Neural progenitor cell (in vitro differentiated cells): ENCODE data around the gene KHDRBS1. TPM values are rescaled to one million over a fixed set of nuclear protein-coding genes. Genes with fewer than 3 reads are reported as not detected.
"Not testable (repeated sequence)": the region's sequence is repeated elsewhere in the genome, so short reads cannot be mapped to it uniquely, and the experiment has no call there.

Experiments used
- DNase-seq: peaks from one replicate; pipeline ENCODE4 v3.0.0-alpha.2; 2016; ENCODE audit warnings: low spot score
- H2AFZ ChIP-seq: fragments of 200-600 bp; sonication (generic); replicated peaks from 2 replicates; pipeline ENCODE4 v1.6.1; 2016; ENCODE audit warnings: antibody characterized with exemption
- H3F3A ChIP-seq: fragments of 200-600 bp; sonication (generic); 2 replicates; pipeline ENCODE4 v1.6.1; 2016; ENCODE audit warnings: antibody characterized with exemption, low read depth
- H3K27ac ChIP-seq: fragments of 200-600 bp; sonication (generic); 2 replicates; pipeline ENCODE4 v1.5.1; 2016; ENCODE audit warnings: mild to moderate bottlenecking
- H3K27me3 ChIP-seq: fragments of 200-600 bp; sonication (generic); 2 replicates; pipeline ENCODE4 v1.6.1; 2016; ENCODE audit warnings: mild to moderate bottlenecking, moderate library complexity
- H3K36me3 ChIP-seq: fragments of 200-600 bp; sonication (generic); 2 replicates; pipeline ENCODE4 v1.5.1; 2016
- H3K4me1 ChIP-seq: fragments of 200-600 bp; sonication (generic); 2 replicates; pipeline ENCODE4 v1.6.1; 2016; ENCODE audit warnings: mixed run types
- H3K4me2 ChIP-seq: fragments of 200-600 bp; sonication (generic); 2 replicates; pipeline ENCODE4 v1.6.1; 2016
- H3K4me3 ChIP-seq: fragments of 200-600 bp; sonication (generic); 2 replicates; pipeline ENCODE4 v1.5.1; 2016
- H3K79me2 ChIP-seq: fragments of 200-600 bp; sonication (generic); 2 replicates; pipeline ENCODE4 v1.6.1; 2016; ENCODE audit warnings: low read depth
- H3K9ac ChIP-seq: fragments of 200-600 bp; sonication (generic); 2 replicates; pipeline ENCODE4 v1.6.1; 2016
- H3K9me3 ChIP-seq: fragments of 200-600 bp; sonication (generic); 2 replicates; pipeline ENCODE4 v1.5.1; 2016; ENCODE audit warnings: low read depth
- H4K20me1 ChIP-seq: fragments of 200-600 bp; sonication (generic); 2 replicates; pipeline ENCODE4 v1.6.1; 2016; ENCODE audit warnings: low read depth
- H3K27ac Mint-ChIP-seq: 3 replicates; pipeline ENCODE4 v1.8.0; 2021; ENCODE audit warnings: mixed read lengths
- H3K27me3 Mint-ChIP-seq: 2 replicates; pipeline ENCODE4 v1.8.0; 2022; ENCODE audit warnings: low read depth, mild to moderate bottlenecking, inconsistent platforms, moderate library complexity, mixed read lengths; ENCODE audit not compliant: insufficient read depth
- H3K36me3 Mint-ChIP-seq: 3 replicates; pipeline ENCODE4 v1.8.0; 2021; ENCODE audit warnings: mixed read lengths
- H3K4me1 Mint-ChIP-seq: 3 replicates; pipeline ENCODE4 v1.8.0; 2021; ENCODE audit warnings: mixed read lengths
- H3K4me3 Mint-ChIP-seq: 3 replicates; pipeline ENCODE4 v1.8.0; 2021; ENCODE audit warnings: mild to moderate bottlenecking, moderate library complexity, mixed read lengths
- H3K9me3 Mint-ChIP-seq: 3 replicates; pipeline ENCODE4 v1.8.0; 2020; ENCODE audit warnings: mixed read lengths
- CTCF ChIP-seq: fragments of 200-600 bp; sonication (generic); IDR thresholded peaks from 2 replicates; pipeline ENCODE4 v1.5.1; 2017; ENCODE audit warnings: antibody characterized with exemption, mild to moderate bottlenecking
- EZH2 ChIP-seq: fragments of 200-600 bp; sonication (generic); IDR thresholded peaks from 2 replicates; pipeline ENCODE4 v1.6.1; 2017; ENCODE audit warnings: antibody characterized with exemption, mild to moderate bottlenecking, moderate library complexity
- EZH2phosphoT487 ChIP-seq: fragments of 200-600 bp; sonication (generic); IDR thresholded peaks from 2 replicates; pipeline ENCODE4 v1.6.1; 2017; ENCODE audit warnings: antibody characterized with exemption
- total RNA-seq: library from RNA; depleted of rRNA; stranded (reverse); fragments of >200 nt; gene quantifications from 2 replicates; pipeline ENCODE4 v1.2.3, GENCODE V29; 2015; ENCODE audit warnings: low replicate concordance

KHDRBS1 gene
- total RNA-seq, 1 donor from 2014 or later, result 201 TPM

GRCh38 chr1:32020339-32020738 lies 6.7 kb downstream of the KHDRBS1 start:
- H3K27ac Mint-ChIP-seq, result no peak overlapping the region
- Histone ChIP-seq H3K27ac (no peak overlapping the region), H2AFZ (no peak overlapping the region), H3F3A (peaks cover 3% of the 10 kb centered on the region), H3K9me3 (no peaks in the 10 kb centered on the region), H3K4me2 (no peak overlapping the region), H3K4me1 (peaks cover 15% of the 10 kb centered on the region), H3K27me3 (no peaks in the 10 kb centered on the region), H3K36me3 (no peaks in the 10 kb centered on the region), H3K9ac (no peak overlapping the region), H3K4me3 (no peak overlapping the region), H3K79me2 (peaks cover 100% of the 10 kb centered on the region), H4K20me1 (peaks cover 100% of the 10 kb centered on the region)
- H3K36me3 Mint-ChIP-seq, result peaks cover 22% of the 10 kb centered on the region
- DNase-seq, result no peak
- TF ChIP-seq EZH2phosphoT487 (no peak), EZH2 (no peak), CTCF (no peak)
- H3K9me3 Mint-ChIP-seq, result no peaks in the 10 kb centered on the region
- H3K4me3 Mint-ChIP-seq, result no peak overlapping the region
- no peaks in the 10 kb centered on the region for H3K27me3 Mint-ChIP-seq
- peaks cover 11% of the 10 kb centered on the region for H3K4me1 Mint-ChIP-seq

- not testable (repeated sequence) for H3K27ac Mint-ChIP-seq, H3K9me3 Mint-ChIP-seq, H3K9me3 ChIP-seq, H3K4me1 Mint-ChIP-seq, H2AFZ ChIP-seq, H3K27ac ChIP-seq, H3K4me1 ChIP-seq, DNase-seq, H3K4me3 ChIP-seq, H3K4me3 Mint-ChIP-seq, H3K9ac ChIP-seq, H3K27me3 ChIP-seq, H3K36me3 ChIP-seq, H3K27me3 Mint-ChIP-seq, H3F3A ChIP-seq, H3K4me2 ChIP-seq
- peaks cover 20% of the 10 kb centered on the region for H3K36me3 Mint-ChIP-seq
- Histone ChIP-seq H4K20me1 (peaks cover 100% of the 10 kb centered on the region), H3K79me2 (peaks cover 100% of the 10 kb centered on the region)
Measured at GRCh38 chr1:32021574-32022018, 7.9 kb downstream of the KHDRBS1 start.

- H3F3A ChIP-seq, result no peaks in the 10 kb centered on the region
- no peak overlapping the region for H3K4me2 ChIP-seq
- H3K9me3 ChIP-seq, result no peaks in the 10 kb centered on the region
- Mint-ChIP-seq H3K4me3 (no peak overlapping the region), H3K9me3 (no peaks in the 10 kb centered on the region), H3K4me1 (no peaks in the 10 kb centered on the region), H3K36me3 (peaks cover 15% of the 10 kb centered on the region), H3K27ac (no peak overlapping the region), H3K27me3 (no peaks in the 10 kb centered on the region)
- H4K20me1 ChIP-seq, result peaks cover 100% of the 10 kb centered on the region
- DNase-seq, result no peak
- H3K79me2 ChIP-seq, result peaks cover 100% of the 10 kb centered on the region
- no peak overlapping the region for H2AFZ ChIP-seq
- peak overlapping the region; percentile 36 for H3K27ac ChIP-seq
- no peak overlapping the region for H3K4me3 ChIP-seq
- H3K4me1 ChIP-seq, result no peaks in the 10 kb centered on the region
- H3K27me3 ChIP-seq, result no peaks in the 10 kb centered on the region
- TF ChIP-seq EZH2phosphoT487, result no peak
- no peak for TF ChIP-seq EZH2
- no peak for TF ChIP-seq CTCF
- H3K9ac ChIP-seq, result no peak overlapping the region
- no peaks in the 10 kb centered on the region for H3K36me3 ChIP-seq
Measured at GRCh38 chr1:32023351-32023750, 9.7 kb downstream of the KHDRBS1 start.

GRCh38 chr1:32025515-32025914 lies 11.8 kb downstream of the KHDRBS1 start:
- peaks cover 100% of the 10 kb centered on the region for H4K20me1 ChIP-seq

More at GRCh38 chr1:32025515-32025914, 11.8 kb downstream of the KHDRBS1 start:
- peaks cover 21% of the 10 kb centered on the region for H3K36me3 Mint-ChIP-seq
- H3K79me2 ChIP-seq, result peaks cover 100% of the 10 kb centered on the region
- no peak overlapping the region for H3K27ac ChIP-seq
- DNase-seq, result no peak
- no peak overlapping the region for H3K27ac Mint-ChIP-seq
- no peaks in the 10 kb centered on the region for H3K4me1 Mint-ChIP-seq
- no peaks in the 10 kb centered on the region for H3K27me3 Mint-ChIP-seq
- H3K9ac ChIP-seq, result no peak overlapping the region
- no peaks in the 10 kb centered on the region for H3K4me1 ChIP-seq
- TF ChIP-seq CTCF (no peak), EZH2phosphoT487 (no peak), EZH2 (no peak)
- H3K9me3 ChIP-seq, result no peaks in the 10 kb centered on the region
- H3K4me3 ChIP-seq, result no peak overlapping the region
- peaks cover 9% of the 10 kb centered on the region for H3K36me3 ChIP-seq
- no peak overlapping the region for H2AFZ ChIP-seq
- H3K27me3 ChIP-seq, result no peaks in the 10 kb centered on the region
- no peaks in the 10 kb centered on the region for H3K9me3 Mint-ChIP-seq
- no peak overlapping the region for H3K4me2 ChIP-seq
- H3F3A ChIP-seq, result no peaks in the 10 kb centered on the region
- H3K4me3 Mint-ChIP-seq, result no peak overlapping the region
